Naive thymus-derived CD4-positive, alpha-beta T cell (primary cell): Measurements from ENCODE around the gene ROBO4. TPM values are rescaled to one million over a fixed set of nuclear protein-coding genes. Genes with fewer than 3 reads are reported as not detected.

Experiments
- ATAC-seq: fragments of 150-1000 bp; cut with Tn5 transposase; 2 replicates; pipeline ENCODE4 v1.10.0; 2021; ENCODE audit warnings: mild to moderate bottlenecking, moderate library complexity
- CTCF ChIA-PET: fragments of 350-600 bp; sonication (Branson Sonifier 250); formaldehyde crosslinking; loops from one replicate; lab custom pipeline; 2021; ENCODE audit warnings: antibody characterized with exemption; lab: Charles Lee
- POLR2A ChIA-PET: fragments of 350-600 bp; sonication (Branson Sonifier 250); formaldehyde crosslinking; loops from one replicate; lab custom pipeline; 2021; ENCODE audit warnings: antibody characterized with exemption, inconsistent platforms; lab: Charles Lee
- DNase-seq, 9 donors: peaks; one replicate each; pipeline versions ENCODE4 v3.0.0 to v3.0.0-alpha.2; 2020 to 2022; ENCODE audit warnings: mixed read lengths in 1 of 9
- H3K27ac ChIP-seq: one replicate; pipeline ENCODE4 v1.7.0; 2013; ENCODE audit warnings: mild to moderate bottlenecking, low read depth, low read length, moderate library complexity
- H3K27me3 ChIP-seq, 2 donors: one replicate each; pipeline ENCODE4 v1.7.0; 2013; ENCODE audit warnings: low read length in 2 of 2, mild to moderate bottlenecking in 2 of 2, moderate library complexity in 2 of 2; ENCODE audit not compliant: control insufficient read depth in 2 of 2, insufficient read depth in 2 of 2
- H3K36me3 ChIP-seq, 3 experiments: 1 replicate in 2 of 3; 2 replicates in 1 of 3; pipeline ENCODE4 v1.7.0; 2013; ENCODE audit warnings: low read length in 3 of 3, mild to moderate bottlenecking in 3 of 3, moderate library complexity in 1 of 3; ENCODE audit not compliant: insufficient read depth in 3 of 3, control insufficient read depth in 2 of 3
- H3K4me1 ChIP-seq, 2 donors: one replicate each; pipeline ENCODE4 v1.7.0; 2013; ENCODE audit warnings: low read length in 2 of 2, mild to moderate bottlenecking in 2 of 2, moderate library complexity in 1 of 2; ENCODE audit not compliant: control insufficient read depth in 2 of 2, insufficient read depth in 2 of 2
- H3K4me3 ChIP-seq: 2 replicates; pipeline ENCODE4 v1.7.0; 2013; ENCODE audit warnings: mild to moderate bottlenecking, low read length
- H3K9me3 ChIP-seq, 3 experiments: 1 replicate in 2 of 3; 2 replicates in 1 of 3; pipeline ENCODE4 v1.7.0; 2013; ENCODE audit warnings: low read length in 3 of 3; ENCODE audit not compliant: control insufficient read depth in 2 of 3
- H3K27ac Mint-ChIP-seq, 9 donors: one replicate each; pipeline ENCODE4 v1.8.0; 2020 to 2022; ENCODE audit warnings: mixed read lengths in 9 of 9, mild to moderate bottlenecking in 8 of 9, moderate library complexity in 5 of 9, inconsistent platforms in 2 of 9
- H3K27me3 Mint-ChIP-seq, 5 donors: one replicate each; pipeline ENCODE4 v1.8.0; 2021 to 2022; ENCODE audit warnings: mixed read lengths in 5 of 5, mild to moderate bottlenecking in 1 of 5
- H3K36me3 Mint-ChIP-seq, 5 donors: one replicate each; pipeline ENCODE4 v1.8.0; 2020 to 2022; ENCODE audit warnings: mixed read lengths in 5 of 5, mild to moderate bottlenecking in 3 of 5, inconsistent platforms in 1 of 5
- H3K4me1 Mint-ChIP-seq, 7 donors: one replicate each; pipeline ENCODE4 v1.8.0; 2020 to 2022; ENCODE audit warnings: mixed read lengths in 7 of 7, mild to moderate bottlenecking in 3 of 7, inconsistent platforms in 1 of 7
- H3K4me3 Mint-ChIP-seq, 10 donors: one replicate each; pipeline ENCODE4 v1.8.0; 2020 to 2022; ENCODE audit warnings: mild to moderate bottlenecking in 10 of 10, mixed read lengths in 10 of 10, moderate library complexity in 6 of 10, inconsistent platforms in 2 of 10
- H3K9me3 Mint-ChIP-seq, 11 donors: one replicate each; pipeline ENCODE4 v1.8.0; 2020 to 2022; ENCODE audit warnings: mixed read lengths in 11 of 11, mild to moderate bottlenecking in 4 of 11, inconsistent platforms in 1 of 11, moderate library complexity in 1 of 11
- intact Hi-C, 2 donors: fragments of 100-400 bp; cut with micrococcal nuclease; formaldehyde crosslinking; loops; one replicate each; pipeline ENCODE4 v1.15.1; 2023
- polyA plus RNA-seq, 2 donors: library from polyadenylated mRNA; unstranded; fragments of 300-500 nt; fragmentation: Illumina TruSeq; gene quantifications; one replicate each; pipeline ENCODE4 v1.2.3, GENCODE V29; 2021
- total RNA-seq, 6 experiments: library from RNA in 5 of 6; stranded (reverse) in 5 of 6; gene quantifications; 1 replicate in 5 of 6; 2 replicates in 1 of 6; pipeline ENCODE4 v1.2.3 and lab custom pipeline; 2021 to 2026

Gene ROBO4
- total and polyA plus RNA-seq, 7 experiments from 2014 or later, result 0.04 to 0.29 (median 0.19) TPM; not detected in 4

- peaks cover 7 to 28% (median 23%) of the 10 kb centered on the region in 5 donors for H3K27me3 Mint-ChIP-seq
- Histone ChIP-seq H3K4me3 (no peak overlapping the region), H3K27ac (no peak overlapping the region), H3K27me3 (no peaks in the 10 kb centered on the region), H3K4me1 (no peaks in the 10 kb centered on the region), H3K36me3 (no peaks in the 10 kb centered on the region), H3K9me3 (no peaks in the 10 kb centered on the region)
- H3K4me3 Mint-ChIP-seq, result no peak overlapping the region
- no peak overlapping the region for H3K27ac Mint-ChIP-seq
- DNase-seq, result no peak
- POLR2A ChIA-PET, result no interaction called here
- peaks cover 0 to 10% (median 6%) of the 10 kb centered on the region in 7 donors for H3K4me1 Mint-ChIP-seq
- CTCF ChIA-PET, result interaction anchor here (0.6 to 1.1 kb wide), 2 partner anchors 18 to 51 kb away, joined by 3 to 5 read pairs; no protein-coding TSS in a partner anchor
- no peak for ATAC-seq
- peaks cover 0 to 3% (median 0%) of the 10 kb centered on the region in 5 donors for H3K36me3 Mint-ChIP-seq
- intact Hi-C loops, result no loop called here
- no peaks in the 10 kb centered on the region for H3K9me3 Mint-ChIP-seq
These were observed 1.0 kb upstream of the ROBO4 start for GRCh38 chr11:124898711-124899110.

- peaks cover 7 to 25% (median 20%) of the 10 kb centered on the region in 5 donors for H3K27me3 Mint-ChIP-seq
- H3K4me3 Mint-ChIP-seq, result no peak overlapping the region
- ChIA-PET CTCF (no interaction called here), POLR2A (no interaction called here)
- peaks cover 0 to 3% (median 0%) of the 10 kb centered on the region in 5 donors for H3K36me3 Mint-ChIP-seq
- H3K36me3 ChIP-seq, result no peaks in the 10 kb centered on the region
- ATAC-seq (no peak), DNase-seq (no peak)
- intact Hi-C loops, result no loop called here
- no peak overlapping the region for H3K27ac Mint-ChIP-seq
- H3K27me3 ChIP-seq, result no peaks in the 10 kb centered on the region
- H3K4me3 ChIP-seq, result no peak overlapping the region
- H3K9me3 ChIP-seq, result no peaks in the 10 kb centered on the region
- no peaks in the 10 kb centered on the region for H3K4me1 ChIP-seq
- no peak overlapping the region for H3K27ac ChIP-seq
- no peaks in the 10 kb centered on the region for H3K9me3 Mint-ChIP-seq
- H3K4me1 Mint-ChIP-seq, result peaks cover 0 to 11% (median 6%) of the 10 kb centered on the region in 7 donors
These were observed 607 bp upstream of the ROBO4 start for GRCh38 chr11:124898263-124898680.

- CTCF ChIA-PET, result no interaction called here
- ATAC-seq, result no peak
These were observed 759 bp downstream of the ROBO4 start for GRCh38 chr11:124896821-124897391.

GRCh38 chr11:124896071-124896750 lies 1.5 kb downstream of the ROBO4 start:
- POLR2A ChIA-PET, result no interaction called here
- ATAC-seq, result no peak
- Mint-ChIP-seq H3K4me1 (peaks cover 0 to 21% (median 7%) of the 10 kb centered on the region in 7 donors), H3K9me3 (no peaks in the 10 kb centered on the region), H3K36me3 (peaks cover 0 to 3% (median 0%) of the 10 kb centered on the region in 5 donors), H3K27ac (no peak overlapping the region), H3K27me3 (peaks cover 7 to 15% (median 13%) of the 10 kb centered on the region in 5 donors), H3K4me3 (no peak overlapping the region)
- no peaks in the 10 kb centered on the region for H3K27me3 ChIP-seq
- no peak for DNase-seq
- no peak overlapping the region for H3K27ac ChIP-seq
- CTCF ChIA-PET, result no interaction called here
- no peaks in the 10 kb centered on the region for H3K36me3 ChIP-seq
- H3K4me3 ChIP-seq, result no peak overlapping the region
- no peaks in the 10 kb centered on the region for H3K9me3 ChIP-seq
- intact Hi-C loops, result no loop called here
- H3K4me1 ChIP-seq, result no peaks in the 10 kb centered on the region

More at GRCh38 chr11:124896821-124897391, 759 bp downstream of the ROBO4 start:
- Mint-ChIP-seq H3K27ac (peak overlapping the region in 1 of 9 donors; percentile 51), H3K9me3 (no peaks in the 10 kb centered on the region), H3K4me1 (peaks cover 0 to 21% (median 7%) of the 10 kb centered on the region in 7 donors), H3K36me3 (peaks cover 0 to 3% (median 0%) of the 10 kb centered on the region in 5 donors), H3K4me3 (no peak overlapping the region), H3K27me3 (peaks cover 7 to 21% (median 19%) of the 10 kb centered on the region in 5 donors)
- Histone ChIP-seq H3K27ac (no peak overlapping the region), H3K36me3 (no peaks in the 10 kb centered on the region), H3K4me3 (no peak overlapping the region), H3K4me1 (no peaks in the 10 kb centered on the region), H3K27me3 (no peaks in the 10 kb centered on the region), H3K9me3 (no peaks in the 10 kb centered on the region)
- DNase-seq, result no peak
- intact Hi-C loops, result no loop called here
- POLR2A ChIA-PET, result interaction anchor here (1.0 kb wide), 1 partner anchor 29 kb away, joined by 3 read pairs; no protein-coding TSS in a partner anchor

GRCh38 chr11:124895471-124895971 lies 2.1 kb downstream of the ROBO4 start:
- Mint-ChIP-seq H3K4me1 (peaks cover 0 to 21% (median 7%) of the 10 kb centered on the region in 7 donors), H3K27ac (no peak overlapping the region), H3K36me3 (peaks cover 0 to 3% (median 0%) of the 10 kb centered on the region in 5 donors), H3K9me3 (no peaks in the 10 kb centered on the region), H3K27me3 (peaks cover 7 to 13% (median 9%) of the 10 kb centered on the region in 5 donors), H3K4me3 (no peak overlapping the region)
- Histone ChIP-seq H3K9me3 (no peaks in the 10 kb centered on the region), H3K4me1 (no peaks in the 10 kb centered on the region), H3K27me3 (no peaks in the 10 kb centered on the region), H3K4me3 (no peak overlapping the region), H3K27ac (no peak overlapping the region), H3K36me3 (no peaks in the 10 kb centered on the region)
- ChIA-PET CTCF (no interaction called here), POLR2A (no interaction called here)
- intact Hi-C loops, result no loop called here
- DNase-seq, result no peak
- no peak for ATAC-seq

- peaks cover 0 to 3% (median 0%) of the 10 kb centered on the region in 5 donors for H3K36me3 Mint-ChIP-seq
- H3K9me3 ChIP-seq, result no peaks in the 10 kb centered on the region
- no peaks in the 10 kb centered on the region for H3K9me3 Mint-ChIP-seq
- no peaks in the 10 kb centered on the region for H3K4me1 ChIP-seq
- no peaks in the 10 kb centered on the region for H3K27me3 ChIP-seq
- H3K4me1 Mint-ChIP-seq, result peaks cover 0 to 21% (median 7%) of the 10 kb centered on the region in 7 donors
- no peak overlapping the region for H3K4me3 ChIP-seq
- no peak overlapping the region for H3K4me3 Mint-ChIP-seq
- peak overlapping the region in 1 of 9 donors; percentile 12 for H3K27ac Mint-ChIP-seq
- CTCF ChIA-PET, result no interaction called here
- DNase-seq (no peak), ATAC-seq (no peak)
- H3K27me3 Mint-ChIP-seq, result peaks cover 6 to 11% (median 8%) of the 10 kb centered on the region in 5 donors
- no peaks in the 10 kb centered on the region for H3K36me3 ChIP-seq
- POLR2A ChIA-PET, result no interaction called here
- intact Hi-C loops, result no loop called here
- H3K27ac ChIP-seq, result no peak overlapping the region
These were observed 2.8 kb downstream of the ROBO4 start for GRCh38 chr11:124894606-124895430.
